WI38 (cell line): ENCODE measurements around the gene BRINP1.

ENCODE experiments used
- H3K4me3 ChIP-seq: 2 replicates; pipeline ENCODE4 v1.5.1; 2011; ENCODE audit warnings: low read depth, mild to moderate bottlenecking, control low read depth, low read length
- CTCF ChIP-seq: IDR thresholded peaks from 2 replicates; pipeline ENCODE4 v1.5.1; 2012; ENCODE audit warnings: low read depth, mild to moderate bottlenecking, control low read depth, low read length

Gene BRINP1

GRCh38 chr9:119148855-119149254, 220.4 kb downstream of the BRINP1 start:
- TF ChIP-seq CTCF, result no peak
- H3K4me3 ChIP-seq, result no peak overlapping the region

- no peak for TF ChIP-seq CTCF
- no peak overlapping the region for H3K4me3 ChIP-seq
Measured at GRCh38 chr9:119137479-119137878, 231.8 kb downstream of the BRINP1 start.

- H3K4me3 ChIP-seq, result no peak overlapping the region
- TF ChIP-seq CTCF, result no peak
Measured at GRCh38 chr9:119126040-119126439, 243.2 kb downstream of the BRINP1 start.

- no peak for TF ChIP-seq CTCF
- no peak overlapping the region for H3K4me3 ChIP-seq
Measured at GRCh38 chr9:119121899-119122298, 247.3 kb downstream of the BRINP1 start.

GRCh38 chr9:119117409-119117808, 251.8 kb downstream of the BRINP1 start:
- no peak overlapping the region for H3K4me3 ChIP-seq
- TF ChIP-seq CTCF, result no peak
